ENCODE results near the gene CCDC182. TPM values are rescaled to one million over a fixed set of nuclear protein-coding genes. Genes with fewer than 3 reads are reported as not detected.

Gene CCDC182
- total RNA-seq, 4 donors from 2014 or later, result not detected

DNA sequence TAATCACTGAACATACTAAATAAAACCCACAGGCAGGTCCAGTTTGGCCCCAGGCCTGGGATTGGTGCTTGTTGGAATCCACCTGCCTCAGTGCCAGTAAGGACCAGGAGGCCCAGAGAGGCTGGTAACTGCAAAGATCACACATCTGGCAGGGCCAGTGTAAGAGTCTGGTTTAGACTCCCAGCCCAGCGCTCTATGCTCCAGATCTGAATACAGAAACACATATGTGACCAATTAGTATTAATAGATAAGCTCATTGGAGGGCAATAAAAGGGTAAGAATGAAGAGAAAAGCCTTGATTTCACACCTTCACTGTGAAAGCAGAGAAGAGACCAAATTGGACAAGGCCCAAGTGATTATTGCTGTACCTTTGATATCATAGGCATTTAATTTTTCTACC is 13.6 kb upstream of the CCDC182 start:
- H3K36me3 ChIP-seq, result no peaks in the 10 kb centered on the region
- no peaks in the 10 kb centered on the region for H3K27me3 ChIP-seq
- no peaks in the 10 kb centered on the region for H3K9me3 ChIP-seq
- no peaks in the 10 kb centered on the region for H3K4me1 ChIP-seq
- intact Hi-C loops (cut with DNase I), result no loop called here
- H3K27ac ChIP-seq, result no peak overlapping the region
- 84 to 89% methylated on average over 1 of the region's 1 CpG for WGBS, 2 donors
- no peak overlapping the region for H3K4me3 ChIP-seq (replicated peaks in 1 of 3)
- TF ChIP-seq, protein P1, sequence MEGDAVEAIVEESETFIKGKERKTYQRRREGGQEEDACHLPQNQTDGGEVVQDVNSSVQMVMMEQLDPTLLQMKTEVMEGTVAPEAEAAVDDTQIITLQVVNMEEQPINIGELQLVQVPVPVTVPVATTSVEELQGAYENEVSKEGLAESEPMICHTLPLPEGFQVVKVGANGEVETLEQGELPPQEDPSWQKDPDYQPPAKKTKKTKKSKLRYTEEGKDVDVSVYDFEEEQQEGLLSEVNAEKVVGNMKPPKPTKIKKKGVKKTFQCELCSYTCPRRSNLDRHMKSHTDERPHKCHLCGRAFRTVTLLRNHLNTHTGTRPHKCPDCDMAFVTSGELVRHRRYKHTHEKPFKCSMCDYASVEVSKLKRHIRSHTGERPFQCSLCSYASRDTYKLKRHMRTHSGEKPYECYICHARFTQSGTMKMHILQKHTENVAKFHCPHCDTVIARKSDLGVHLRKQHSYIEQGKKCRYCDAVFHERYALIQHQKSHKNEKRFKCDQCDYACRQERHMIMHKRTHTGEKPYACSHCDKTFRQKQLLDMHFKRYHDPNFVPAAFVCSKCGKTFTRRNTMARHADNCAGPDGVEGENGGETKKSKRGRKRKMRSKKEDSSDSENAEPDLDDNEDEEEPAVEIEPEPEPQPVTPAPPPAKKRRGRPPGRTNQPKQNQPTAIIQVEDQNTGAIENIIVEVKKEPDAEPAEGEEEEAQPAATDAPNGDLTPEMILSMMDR (IDR thresholded peaks at IDR 0.05), result no peak
- TF ChIP-seq POLR2A (IDR thresholded peaks at IDR 0.05), result no peak
- DNase-seq, result no peak

DNA sequence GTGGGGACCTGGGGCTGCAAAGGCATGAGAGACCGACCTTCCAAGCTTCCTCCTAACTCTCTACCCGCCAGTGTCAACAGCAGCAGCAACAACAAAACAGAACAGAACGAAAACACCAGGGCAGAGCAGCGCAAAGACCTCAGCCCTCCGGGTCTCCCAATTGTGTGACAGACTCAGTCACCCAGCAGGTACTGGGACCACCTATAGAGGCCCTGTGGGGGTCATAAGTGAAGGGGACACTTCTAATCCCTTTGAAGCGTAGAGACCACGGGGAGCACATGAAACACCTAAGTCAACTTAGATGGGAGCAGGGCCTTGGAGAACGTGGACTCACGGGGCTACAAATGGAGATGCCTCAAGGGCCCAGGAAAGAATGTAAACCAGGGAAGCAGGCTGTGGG is 12.6 kb upstream of the CCDC182 start:
- Histone ChIP-seq H3K4me3 (replicated peaks in 1 of 3) (no peak overlapping the region), H3K9me3 (no peaks in the 10 kb centered on the region), H3K36me3 (no peaks in the 10 kb centered on the region), H3K27me3 (no peaks in the 10 kb centered on the region), H3K4me1 (no peaks in the 10 kb centered on the region), H3K27ac (no peak overlapping the region)
- TF ChIP-seq POLR2A (IDR thresholded peaks at IDR 0.05), result no peak
- TF ChIP-seq, protein P1 (IDR thresholded peaks at IDR 0.05), result no peak
- WGBS, 2 donors, result 64 to 72% methylated on average over 9 of the region's 9 CpGs
- DNase-seq, result no peak
- intact Hi-C loops (cut with DNase I), result no loop called here

DNA sequence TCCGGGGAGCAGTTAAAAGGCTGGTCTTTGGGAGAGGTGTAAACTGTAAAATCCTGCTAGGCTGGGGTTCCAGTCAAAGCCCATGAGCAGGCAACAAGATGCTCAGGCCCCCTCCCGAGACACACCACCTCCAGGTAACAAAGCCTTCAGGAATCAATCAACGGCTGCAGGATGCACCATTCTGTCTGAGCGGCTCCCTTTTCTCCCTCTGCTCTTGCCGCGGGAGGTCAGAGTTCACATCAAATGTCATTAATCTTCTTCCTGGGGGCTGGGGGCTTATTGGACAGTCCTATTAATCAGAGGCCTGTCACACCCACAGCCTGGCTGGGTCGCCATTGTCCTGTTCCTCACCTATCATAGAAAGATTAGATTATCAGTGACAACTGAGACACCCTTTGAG is 11.9 kb upstream of the CCDC182 start:
- TF ChIP-seq, protein P1 (IDR thresholded peaks at IDR 0.05), result no peak
- no peak for TF ChIP-seq POLR2A (IDR thresholded peaks at IDR 0.05)
- intact Hi-C loops (cut with DNase I), result no loop called here
- no peaks in the 10 kb centered on the region for H3K27me3 ChIP-seq
- no peak for DNase-seq
- no peaks in the 10 kb centered on the region for H3K4me1 ChIP-seq
- no peak overlapping the region for H3K4me3 ChIP-seq (replicated peaks in 1 of 3)
- H3K27ac ChIP-seq, result no peak overlapping the region
- no peaks in the 10 kb centered on the region for H3K9me3 ChIP-seq
- WGBS, 2 donors, result 75 to 84% methylated on average over 5 to 7 of the region's 7 CpGs
- no peaks in the 10 kb centered on the region for H3K36me3 ChIP-seq

DNA sequence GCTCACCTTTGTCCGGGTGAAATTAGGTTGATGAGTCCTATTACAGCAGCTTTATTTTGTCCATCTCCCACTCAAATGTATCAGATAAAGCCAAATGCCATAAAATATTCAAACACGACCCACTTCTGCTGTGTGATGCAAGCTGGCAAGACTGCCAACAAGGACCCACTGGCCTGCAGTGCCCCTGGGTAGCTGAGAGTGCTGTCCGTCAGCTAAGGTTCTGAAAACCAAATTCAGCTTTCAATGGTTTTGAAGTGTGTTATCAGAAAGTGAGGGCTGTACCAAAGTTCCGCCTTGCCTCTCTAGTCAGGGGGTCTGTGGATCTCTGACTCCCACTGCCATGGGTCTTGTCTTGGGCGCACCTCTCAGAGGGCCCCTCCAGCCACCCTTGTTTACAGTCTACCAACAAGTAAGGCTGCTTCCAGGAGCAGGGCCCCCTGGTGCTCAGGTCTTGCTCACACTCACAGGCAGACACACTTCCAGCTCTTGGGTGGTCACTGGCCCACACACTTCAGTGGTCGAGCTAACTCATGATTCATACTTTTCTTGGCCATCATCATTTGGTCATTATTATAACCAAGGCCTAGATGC is 10.5 kb upstream of the CCDC182 start:
- no peaks in the 10 kb centered on the region for H3K9me3 ChIP-seq
- no peaks in the 10 kb centered on the region for H3K36me3 ChIP-seq
- no peak for TF ChIP-seq POLR2A (IDR thresholded peaks at IDR 0.05)
- TF ChIP-seq, protein P1 (IDR thresholded peaks at IDR 0.05), result no peak
- WGBS, 2 donors, result 82 to 87% methylated on average over 6 of the region's 6 CpGs
- DNase-seq, result no peak
- intact Hi-C loops (cut with DNase I), result no loop called here
- no peak overlapping the region for H3K4me3 ChIP-seq (replicated peaks in 1 of 3)
- H3K27ac ChIP-seq, result no peak overlapping the region
- no peaks in the 10 kb centered on the region for H3K4me1 ChIP-seq
- no peaks in the 10 kb centered on the region for H3K27me3 ChIP-seq

DNA sequence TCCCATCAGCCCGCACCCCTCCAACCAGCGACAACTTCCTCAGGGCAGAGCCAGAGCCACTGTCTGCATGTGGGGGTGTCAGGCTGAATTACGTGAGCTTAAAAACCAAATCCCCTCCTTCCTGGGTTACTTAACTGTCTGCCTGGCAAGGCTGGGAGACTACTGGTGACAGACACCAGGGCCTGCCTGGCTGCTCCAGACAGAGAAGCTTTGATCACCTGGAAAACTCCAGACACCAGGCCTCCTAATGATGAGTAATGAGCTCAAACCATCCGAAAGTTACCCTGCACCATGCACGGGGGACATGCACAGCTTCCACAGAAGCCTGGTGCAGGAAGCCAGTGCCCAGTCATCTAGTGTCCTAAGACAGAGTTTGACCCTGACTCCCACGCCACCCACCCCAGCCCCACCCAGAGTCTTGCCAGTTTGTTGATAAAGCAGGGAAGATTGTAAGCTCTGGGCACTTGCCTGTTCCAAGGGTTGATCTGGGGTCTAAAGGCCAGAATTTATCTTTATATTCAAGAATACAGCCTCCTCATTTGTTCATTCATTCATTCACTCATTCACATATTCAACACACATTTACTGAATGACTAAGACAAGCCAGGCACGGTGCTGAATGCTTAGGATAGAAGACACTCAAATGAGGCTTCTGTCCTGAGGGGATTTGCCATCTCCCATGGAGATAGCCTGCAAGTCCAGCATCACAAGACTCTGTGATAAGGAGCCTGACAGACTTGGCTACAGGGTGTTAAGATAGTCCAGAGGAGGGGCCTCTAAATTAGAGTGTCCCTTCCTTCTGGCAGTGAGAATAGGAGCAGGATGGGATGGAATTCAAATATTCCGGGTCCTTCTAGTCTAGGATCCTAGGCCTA is 7.2 kb upstream of the CCDC182 start:
- Histone ChIP-seq H3K9me3 (no peaks in the 10 kb centered on the region), H3K36me3 (no peaks in the 10 kb centered on the region), H3K27ac (no peak overlapping the region), H3K27me3 (no peaks in the 10 kb centered on the region), H3K4me3 (replicated peaks in 1 of 3) (no peak overlapping the region), H3K4me1 (no peaks in the 10 kb centered on the region)
- DNase-seq, result no peak
- intact Hi-C loops (cut with DNase I), result no loop called here
- TF ChIP-seq POLR2A (IDR thresholded peaks at IDR 0.05), result no peak
- TF ChIP-seq, protein P1 (IDR thresholded peaks at IDR 0.05), result no peak
- WGBS, 2 donors, result 86 to 94% methylated on average over 7 to 8 of the region's 8 CpGs
